Kasumi-1 (cell line): ENCODE results near the gene TIE1.

Source experiments
- DNase-seq, 2 experiments: peaks; one replicate each; lab custom pipeline; 2025; lab: John Stamatoyannopoulos, UW

Gene TIE1

GRCh38 chr1:43274125-43274803 lies 26.5 kb upstream of the TIE1 start:
- peak; percentile 64 to 79 for DNase-seq

DNA sequence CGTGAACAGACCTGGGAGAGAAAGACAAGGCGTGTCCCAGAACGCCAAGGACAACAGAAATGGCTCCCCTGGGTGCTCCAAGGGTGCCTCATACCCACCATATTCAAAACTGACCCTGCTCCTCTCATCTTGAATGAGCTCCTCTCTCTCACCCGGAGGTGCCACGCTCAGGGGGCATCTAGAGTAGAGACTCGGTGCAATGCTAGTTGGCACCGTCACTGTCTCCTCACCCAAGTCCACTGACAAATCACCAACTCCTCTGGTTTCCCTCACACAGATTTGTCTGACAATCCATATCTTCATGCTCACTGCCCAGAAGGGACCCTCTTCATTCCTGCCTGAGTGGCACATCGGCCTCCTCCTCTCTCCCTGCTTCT lies 26.0 kb upstream of the TIE1 start:
- DNase-seq = no peak

DNA sequence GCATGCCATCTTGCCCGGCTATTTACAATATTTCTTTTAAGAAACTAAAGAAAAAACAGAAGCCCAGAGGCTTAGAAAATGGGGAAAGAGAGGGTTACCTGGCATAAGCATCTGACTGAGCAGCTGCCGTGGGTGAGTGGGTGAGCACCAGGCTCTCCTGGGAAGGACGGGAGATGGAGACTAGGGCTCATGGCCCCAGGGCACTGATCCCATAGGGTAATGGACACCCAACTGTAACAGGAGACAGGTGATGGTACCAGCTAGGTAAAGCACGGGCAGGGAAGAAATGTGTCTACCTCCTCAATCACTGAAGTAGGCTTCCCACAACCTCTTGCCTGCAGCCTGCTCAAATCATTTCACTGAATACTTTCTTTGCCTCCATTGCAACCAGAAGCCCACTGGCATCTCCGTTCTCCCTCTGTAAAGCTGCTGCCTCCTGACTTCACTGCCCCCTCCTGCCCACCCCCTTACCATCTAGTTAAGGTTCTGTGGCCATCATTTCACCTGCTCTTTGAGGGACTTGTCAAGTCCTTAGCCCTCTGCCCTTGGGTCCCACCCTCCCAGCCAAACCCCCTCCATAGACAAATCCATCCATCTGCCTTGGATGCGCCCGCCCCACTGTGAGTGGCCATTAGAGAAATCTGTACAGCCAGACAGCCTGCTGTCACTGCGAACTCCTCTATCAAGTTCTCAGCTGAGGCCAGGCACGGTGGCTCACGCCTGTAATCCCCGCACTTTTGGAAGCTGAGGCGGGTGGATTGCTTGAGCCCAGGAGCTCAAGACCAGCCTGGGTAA lies 24.8 kb upstream of the TIE1 start:
- no peak for DNase-seq

DNA sequence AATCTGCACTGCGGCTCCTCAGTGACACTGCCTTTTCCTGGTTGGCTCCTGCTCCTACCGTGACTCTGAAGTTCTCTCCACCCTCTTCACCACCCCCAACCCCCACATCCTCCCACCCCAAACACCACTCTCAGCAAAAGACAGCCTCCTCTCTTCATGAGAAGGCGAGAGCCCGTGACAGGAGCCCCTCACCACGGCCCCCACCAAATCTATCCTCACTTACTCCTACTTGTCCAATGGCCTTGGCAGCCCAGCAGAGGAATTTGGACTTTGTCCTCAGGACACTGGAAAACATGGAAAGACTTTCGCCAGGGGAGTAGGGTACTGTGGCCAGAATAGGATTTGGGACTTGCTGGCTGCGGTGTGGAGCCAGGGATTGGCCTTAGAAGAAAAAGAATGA lies 24.1 kb upstream of the TIE1 start:
- DNase-seq = no peak

DNA sequence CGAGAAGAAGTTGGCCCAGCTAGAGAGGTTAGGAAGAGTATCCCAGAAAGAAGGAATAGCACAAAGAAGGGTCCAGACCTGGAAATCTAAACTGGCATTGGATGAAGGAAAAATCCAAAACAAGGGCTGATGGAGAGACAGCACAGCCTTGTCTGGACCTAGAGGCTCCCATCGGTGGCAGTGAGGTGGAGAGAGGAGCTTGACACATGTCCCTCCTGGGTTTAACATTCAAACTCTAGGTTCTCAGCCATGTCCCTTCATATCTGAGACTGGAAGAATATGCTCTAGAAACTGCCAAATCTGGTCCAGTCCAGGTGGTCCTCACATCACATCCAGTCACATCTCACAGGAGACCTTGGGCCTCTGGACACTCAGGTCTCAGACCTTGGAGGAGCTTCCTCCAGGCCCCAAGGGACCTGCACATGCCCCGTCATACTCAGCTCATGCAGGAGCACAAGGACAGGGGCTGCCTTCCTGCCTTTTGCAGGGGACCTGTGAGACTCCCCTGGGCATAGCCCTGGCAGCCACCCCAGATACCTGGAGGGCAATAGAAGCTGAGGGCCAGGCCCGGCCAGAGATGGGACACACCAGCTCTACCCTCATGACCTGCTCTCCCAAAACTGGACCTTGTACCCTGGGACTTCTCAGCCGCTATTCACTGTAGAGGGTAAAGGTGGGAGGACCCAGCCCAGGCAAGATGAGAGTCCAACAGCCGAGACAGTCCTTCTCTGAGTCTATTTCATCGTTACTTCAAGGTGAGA lies 23.5 kb upstream of the TIE1 start:
- no peak for DNase-seq

DNA sequence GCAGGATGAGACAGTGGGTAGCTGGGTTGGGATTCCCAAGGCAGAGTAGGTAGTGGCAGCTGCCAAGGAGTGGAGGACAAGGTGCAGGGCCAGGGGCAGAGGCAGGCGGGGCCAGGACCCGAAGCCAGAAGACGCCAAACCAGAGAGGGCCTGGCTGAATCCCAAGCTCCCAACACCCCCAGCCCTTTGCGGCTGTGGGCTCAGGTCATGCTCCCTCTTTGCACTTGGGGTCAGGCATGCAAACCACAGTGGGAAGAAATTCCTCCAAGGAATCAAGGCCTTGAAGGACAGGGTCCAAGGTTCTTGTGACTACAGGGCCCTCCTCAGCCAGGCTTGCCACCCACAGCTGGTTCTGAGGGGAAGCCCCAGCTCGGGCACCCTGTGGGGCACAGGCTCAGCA lies 21.6 kb upstream of the TIE1 start:
- DNase-seq = no peak

DNA sequence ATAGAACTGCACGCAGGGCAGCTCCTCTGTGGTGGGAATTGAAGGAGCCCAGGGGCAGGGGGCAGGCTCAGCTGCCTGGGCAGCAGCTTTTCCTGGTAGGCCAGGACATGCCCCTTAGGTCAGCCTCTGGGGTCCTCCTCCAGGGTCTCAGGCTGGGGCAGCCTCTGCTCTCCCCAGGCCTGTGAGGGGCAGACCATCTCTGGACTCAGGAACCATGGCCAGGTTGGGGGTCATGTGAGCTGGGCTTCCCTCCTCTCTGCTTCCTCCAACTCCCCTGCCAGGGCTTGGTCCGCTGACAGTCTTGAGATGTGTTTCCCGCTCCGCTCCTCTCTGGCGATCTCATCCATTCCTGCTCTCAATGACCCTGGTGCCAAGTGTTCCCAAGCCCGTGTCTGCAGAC lies 21.1 kb upstream of the TIE1 start:
- DNase-seq = no peak

GRCh38 chr1:43280692-43281091 lies 20.1 kb upstream of the TIE1 start:
- no peak for DNase-seq

GRCh38 chr1:43282220-43283195 lies 18.3 kb upstream of the TIE1 start:
- no peak for DNase-seq

GRCh38 chr1:43284065-43284464 lies 16.7 kb upstream of the TIE1 start:
- DNase-seq = no peak

DNA sequence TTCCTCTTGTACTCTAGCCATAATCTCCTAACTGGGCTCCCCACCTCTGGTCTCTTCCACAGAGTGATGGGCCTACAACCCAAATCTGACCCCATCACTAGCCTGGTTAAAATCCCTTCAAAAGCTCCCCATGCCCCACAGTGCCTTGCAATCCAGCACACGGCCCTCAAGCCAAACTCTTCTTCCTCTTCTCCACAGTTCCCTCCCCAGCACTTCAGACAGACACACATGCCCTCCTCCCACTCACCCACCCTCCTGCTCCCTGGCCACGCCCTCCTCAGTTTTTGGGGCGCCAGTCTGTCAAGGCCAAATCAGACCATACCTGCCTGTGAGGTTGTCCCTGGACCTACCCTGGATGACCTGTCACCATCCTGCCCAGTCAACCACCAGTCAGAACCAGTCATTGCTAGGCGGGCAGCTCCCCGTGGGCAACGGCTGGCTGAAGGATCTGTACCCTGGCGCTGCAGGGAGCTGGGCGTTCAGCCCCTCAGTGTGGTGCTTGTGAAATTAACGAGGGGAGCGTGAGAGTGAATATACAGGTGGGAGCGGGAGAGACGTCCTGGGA lies 16.2 kb upstream of the TIE1 start:
- DNase-seq = no peak

DNA sequence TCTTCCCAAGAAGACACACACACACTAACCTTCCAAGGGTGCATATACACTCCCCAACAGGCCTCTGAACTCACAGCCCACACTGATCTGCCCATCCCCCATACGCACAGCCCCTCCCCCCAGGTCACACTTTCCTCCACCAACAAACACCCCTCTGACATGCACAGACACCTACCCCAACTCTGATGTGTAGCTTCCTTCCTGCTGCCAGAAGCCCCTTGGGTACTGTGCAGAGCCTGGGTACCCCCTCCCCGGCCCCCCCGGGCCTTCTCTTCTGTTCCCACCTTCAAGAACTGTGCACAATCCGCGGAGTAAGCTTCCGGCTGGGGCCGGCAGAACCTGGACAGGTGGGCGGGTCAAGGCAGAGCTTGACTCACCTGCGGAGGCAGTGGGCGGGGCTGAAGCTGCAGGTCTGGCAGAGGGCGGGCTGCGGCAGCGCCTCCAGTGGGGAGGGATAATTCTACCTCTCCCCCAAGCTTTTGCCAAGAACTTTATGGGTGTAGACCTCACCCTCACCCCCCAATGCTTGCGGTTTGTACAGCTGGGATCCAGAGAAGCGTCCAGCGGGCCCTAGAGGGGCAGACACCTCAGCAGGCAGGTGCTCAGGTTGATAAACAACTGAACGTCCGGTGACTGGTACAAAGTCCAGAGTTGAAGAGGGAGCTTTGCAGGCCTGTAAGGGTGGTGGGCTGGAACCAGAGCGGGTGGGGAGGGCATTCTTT lies 15.4 kb upstream of the TIE1 start, which contains the start of gene C1orf210:
C1orf210 (minus strand) TSS at position 313 of the 722 bp plus-strand sequence. CDS start 2,311 bp downstream, outside the sequence.
- no peak for DNase-seq

DNA sequence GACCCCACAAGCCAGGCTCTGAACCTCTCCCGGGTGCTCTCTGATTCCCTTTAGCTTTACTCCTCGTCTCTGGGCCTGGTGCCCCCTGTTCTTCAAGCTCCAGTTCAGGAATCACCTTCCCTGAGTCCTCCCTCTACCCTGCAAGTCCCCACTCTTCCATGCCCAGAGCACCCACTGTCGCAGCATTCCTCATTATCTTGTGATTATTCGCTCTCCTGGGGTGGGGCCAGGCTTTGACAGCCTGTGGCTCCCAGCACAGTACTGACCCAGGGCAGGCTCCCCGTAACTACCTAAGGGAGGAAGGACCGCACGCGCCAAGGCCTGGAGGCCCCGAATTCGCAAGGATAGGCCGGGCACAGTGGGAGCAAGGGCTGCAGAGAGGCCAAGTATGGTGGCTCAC lies 14.7 kb upstream of the TIE1 start:
- DNase-seq = no peak

DNA sequence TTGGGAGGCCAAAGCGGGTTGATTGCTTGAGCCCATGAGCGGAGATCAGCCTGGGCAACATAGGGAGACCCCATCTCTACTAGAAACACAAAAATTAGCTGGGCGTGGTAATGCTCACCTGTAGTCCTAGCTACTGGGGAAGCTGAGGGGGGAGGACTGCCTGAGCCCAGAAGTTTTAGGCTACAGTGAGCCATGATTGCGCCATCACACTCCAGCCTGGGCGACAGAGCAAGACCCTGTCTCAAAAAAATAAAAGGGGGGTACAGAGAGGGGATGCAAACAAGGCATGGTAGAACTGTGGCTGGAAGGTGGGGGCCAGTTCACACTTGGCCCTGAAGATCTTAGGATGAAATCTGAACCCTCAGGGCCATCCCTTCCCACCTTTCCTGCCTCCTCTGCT lies 14.2 kb upstream of the TIE1 start:
- DNase-seq = no peak

DNA sequence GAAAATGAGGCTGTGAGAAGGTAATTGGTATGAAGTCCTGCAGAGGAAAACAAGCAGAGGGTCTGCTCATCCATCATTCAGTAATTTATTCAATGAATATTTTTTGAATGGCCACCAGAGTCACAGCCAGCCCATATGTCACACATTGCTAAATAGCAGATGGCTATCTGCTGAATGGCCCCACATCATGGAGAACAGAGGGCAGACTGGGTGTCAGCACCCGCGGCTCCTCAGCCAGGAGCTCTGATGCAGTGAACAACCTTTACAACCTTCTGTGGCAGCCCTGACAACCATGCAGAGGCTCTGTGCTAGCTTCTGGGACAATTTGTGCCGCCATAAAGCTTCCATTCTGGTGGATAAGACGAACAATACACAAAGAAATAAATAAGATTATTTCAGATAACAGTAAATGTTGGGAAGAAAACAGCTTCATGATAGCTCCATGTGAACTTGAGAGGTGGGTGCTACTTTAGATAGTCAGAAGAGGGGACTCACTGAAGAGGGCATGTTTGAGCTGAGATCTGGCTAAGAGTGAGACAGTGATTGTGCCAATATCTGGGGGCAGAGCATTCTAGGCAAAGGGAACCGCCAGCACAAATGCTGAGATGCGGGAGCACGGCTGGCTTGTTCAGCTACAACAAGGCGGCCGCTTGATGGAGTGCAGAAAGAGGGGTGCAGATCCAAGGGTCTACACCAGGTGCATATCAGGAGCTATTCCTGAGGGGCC lies 12.6 kb upstream of the TIE1 start:
- no peak for DNase-seq

DNA sequence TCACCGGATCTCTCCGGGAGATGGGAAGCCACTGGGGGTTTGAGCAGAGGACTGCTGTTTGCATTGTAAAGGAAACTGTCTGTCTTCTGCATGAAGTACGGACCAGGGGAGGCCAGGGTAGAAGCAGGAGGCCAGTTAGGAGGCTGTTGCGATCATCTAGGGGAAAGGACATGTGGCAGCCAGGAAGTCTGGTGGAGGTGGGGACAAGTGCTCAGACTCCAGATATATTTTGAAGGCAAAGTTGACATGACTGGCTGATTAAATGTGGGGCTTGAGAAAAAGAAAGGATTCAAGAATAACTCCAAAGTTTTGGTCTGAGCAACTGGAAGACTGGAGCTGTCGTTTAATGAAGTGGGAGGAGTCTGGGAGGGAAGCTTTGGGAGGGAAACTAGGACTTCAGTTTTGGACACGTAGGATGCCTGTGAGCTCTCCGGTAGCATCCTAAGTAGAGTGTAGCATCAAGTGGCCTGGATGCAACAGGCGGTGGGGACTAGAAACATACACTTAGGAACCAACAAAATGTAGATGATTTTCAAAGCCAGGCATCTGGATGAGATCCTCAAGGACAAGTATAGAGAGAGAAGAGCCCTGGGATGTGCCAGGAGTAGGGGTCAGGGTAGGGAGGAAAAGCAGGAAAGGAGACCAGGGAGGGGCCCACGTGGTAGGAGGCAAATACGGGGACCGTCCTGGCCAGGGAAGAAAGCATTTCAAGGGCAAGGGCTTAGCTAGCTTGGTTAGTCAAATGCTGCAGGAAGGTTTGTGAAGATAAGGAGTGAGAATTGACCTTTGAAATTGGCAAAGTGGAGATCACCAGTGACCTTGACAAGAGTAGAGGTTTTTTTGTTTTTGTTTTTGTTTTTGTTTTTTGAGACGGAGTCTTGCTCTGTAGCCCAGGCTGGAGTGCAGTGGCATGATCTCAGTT lies 11.7 kb upstream of the TIE1 start:
- no peak for DNase-seq

DNA sequence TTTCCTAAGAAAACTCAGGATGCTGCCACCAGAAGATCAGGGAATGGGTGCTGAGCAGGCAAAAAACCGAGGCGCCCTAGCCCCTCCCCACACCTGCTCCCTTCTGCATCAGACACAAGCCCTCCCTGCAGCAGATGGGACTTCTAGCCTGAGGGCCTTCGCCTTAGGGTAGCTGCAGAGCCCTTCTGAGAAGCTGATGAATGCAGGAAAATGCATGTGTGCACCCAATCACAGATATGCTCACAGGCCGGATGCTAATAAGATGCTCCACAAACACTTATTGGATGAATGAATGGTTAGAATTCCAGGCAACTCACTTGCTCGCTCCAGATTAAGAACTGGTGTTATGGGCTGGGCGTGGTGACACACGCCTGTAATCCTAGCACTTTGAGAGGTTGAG lies 8.6 kb upstream of the TIE1 start:
- DNase-seq = no peak

DNA sequence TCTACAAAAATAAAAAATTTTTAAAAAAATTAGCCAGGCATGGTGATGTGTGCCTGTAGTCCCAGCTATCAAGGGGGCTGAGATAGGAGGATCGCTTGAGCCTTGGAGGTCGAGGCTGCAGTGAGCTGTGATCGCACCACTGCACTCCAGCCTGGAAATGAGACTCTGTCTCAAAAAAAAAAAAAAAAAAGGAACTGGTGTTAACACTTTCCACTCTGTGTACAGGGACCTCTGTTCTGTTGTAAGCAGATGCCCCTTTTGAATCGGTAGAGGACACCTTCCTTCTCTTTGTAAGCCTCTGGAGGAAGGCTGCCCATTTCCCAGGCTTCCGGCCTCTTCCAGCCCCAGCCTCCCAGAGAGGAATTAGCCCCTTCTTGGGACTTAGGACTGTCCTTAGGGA lies 8.1 kb upstream of the TIE1 start:
- no peak for DNase-seq

GRCh38 chr1:43293176-43293575 lies 7.6 kb upstream of the TIE1 start:
- no peak for DNase-seq
